Mucosa of gallbladder (tissue), 1 donor: ENCODE results near the gene GLUD1. TPM values are rescaled to one million over a fixed set of nuclear protein-coding genes. Genes with fewer than 3 reads are reported as not detected.
"Not testable (repeated sequence)": the region's sequence is repeated elsewhere in the genome, so short reads cannot be mapped to it uniquely, and the experiment has no call there.

Source experiments
- DNase-seq: peaks from one replicate; pipeline ENCODE4 v3.0.0-alpha.2; 2020; ENCODE audit warnings: low spot score
- total RNA-seq: library from RNA; stranded (reverse); gene quantifications from one replicate; pipeline ENCODE4 v1.2.1, GENCODE V29; 2021
- donor health status: DM: no; HTN: no; CAD: no.

Gene GLUD1
- total RNA-seq, 1 donor from 2014 or later = 126 TPM

- DNase-seq = no peak
These were observed 49.2 kb downstream of the GLUD1 start for GRCh38 chr10:87045434-87045938.

GRCh38 chr10:87043579-87043978 lies 51.1 kb downstream of the GLUD1 start:
- not testable (repeated sequence) for DNase-seq

- peak; percentile 10 for DNase-seq
These were observed 55.9 kb downstream of the GLUD1 start for GRCh38 chr10:87038786-87039185.

- no peak for DNase-seq
These were observed 56.3 kb downstream of the GLUD1 start for GRCh38 chr10:87038286-87038717.

- DNase-seq = no peak
These were observed 58.0 kb downstream of the GLUD1 start for GRCh38 chr10:87036623-87037022.

GRCh38 chr10:87030912-87031635 lies 63.6 kb downstream of the GLUD1 start:
- no peak for DNase-seq

- DNase-seq = not testable (repeated sequence)
These were observed 64.2 kb downstream of the GLUD1 start for GRCh38 chr10:87030419-87030818.

- DNase-seq = not testable (repeated sequence)
These were observed 67.7 kb downstream of the GLUD1 start for GRCh38 chr10:87026747-87027508.

GRCh38 chr10:87025285-87025958 lies 69.2 kb downstream of the GLUD1 start:
- not testable (repeated sequence) for DNase-seq

GRCh38 chr10:87020056-87020455 lies 74.6 kb downstream of the GLUD1 start, which contains the start of gene FAM25A:
Gene FAM25A (plus strand): TSS chr10:87020294. CDS start chr10:87020325, 31 bp downstream.
- not testable (repeated sequence) for DNase-seq

- DNase-seq = not testable (repeated sequence)
These were observed 75.1 kb downstream of the GLUD1 start for GRCh38 chr10:87019504-87019903.

GRCh38 chr10:87019066-87019465 lies 75.6 kb downstream of the GLUD1 start:
- DNase-seq = not testable (repeated sequence)

- not testable (repeated sequence) for DNase-seq
These were observed 76.5 kb downstream of the GLUD1 start for GRCh38 chr10:87018127-87018526.

GRCh38 chr10:87014986-87015716 lies 79.5 kb downstream of the GLUD1 start:
- DNase-seq = not testable (repeated sequence)

GRCh38 chr10:87013528-87013927 lies 81.1 kb downstream of the GLUD1 start:
- DNase-seq = not testable (repeated sequence)

GRCh38 chr10:87009134-87009696 lies 85.4 kb downstream of the GLUD1 start:
- DNase-seq = not testable (repeated sequence)

GRCh38 chr10:87008303-87008702 lies 86.3 kb downstream of the GLUD1 start:
- DNase-seq = not testable (repeated sequence)

GRCh38 chr10:87007674-87008073 lies 87.0 kb downstream of the GLUD1 start:
- not testable (repeated sequence) for DNase-seq

- not testable (repeated sequence) for DNase-seq
These were observed 87.5 kb downstream of the GLUD1 start for GRCh38 chr10:87007124-87007523.

GRCh38 chr10:87000491-87000890 lies 94.2 kb downstream of the GLUD1 start:
- no peak for DNase-seq
